ENCODE data around the gene TSC22D1.
"Not testable (repeated sequence)": the region's sequence is repeated elsewhere in the genome, so short reads cannot be mapped to it uniquely, and the experiment has no call there.

The TSC22D1 gene

GRCh38 chr13:44575741-44576350, at the start of gene TSC22D1:
TSC22D1 (minus strand) TSS chr13:44576330; CDS start chr13:44576074, 256 bp downstream.
- DNase-seq (ENCODE audit: low read depth in 2 of 2) = peak; percentile 40 to 50

DNA sequence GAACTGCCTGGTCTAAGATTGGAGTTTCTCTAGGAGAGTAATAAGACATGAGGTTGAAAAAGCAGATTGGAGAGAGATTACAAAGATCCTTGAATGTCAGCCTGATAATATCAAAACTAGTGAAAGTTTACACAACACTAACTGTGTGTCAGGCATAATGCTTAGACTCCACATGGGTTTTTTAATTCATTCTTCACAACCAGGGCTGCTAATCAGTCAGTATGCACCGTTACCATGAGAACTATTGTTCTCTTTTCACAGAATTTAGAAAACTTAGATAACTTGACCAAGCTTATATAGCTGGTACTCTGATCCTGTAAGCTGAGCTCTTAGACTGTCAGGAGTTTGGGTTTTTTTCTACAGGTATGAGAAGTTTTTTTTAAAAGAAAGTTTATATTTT, 46.6 kb upstream of the TSC22D1 start:
- DNase-seq (ENCODE audit: low read depth in 2 of 2) = no peak

DNA sequence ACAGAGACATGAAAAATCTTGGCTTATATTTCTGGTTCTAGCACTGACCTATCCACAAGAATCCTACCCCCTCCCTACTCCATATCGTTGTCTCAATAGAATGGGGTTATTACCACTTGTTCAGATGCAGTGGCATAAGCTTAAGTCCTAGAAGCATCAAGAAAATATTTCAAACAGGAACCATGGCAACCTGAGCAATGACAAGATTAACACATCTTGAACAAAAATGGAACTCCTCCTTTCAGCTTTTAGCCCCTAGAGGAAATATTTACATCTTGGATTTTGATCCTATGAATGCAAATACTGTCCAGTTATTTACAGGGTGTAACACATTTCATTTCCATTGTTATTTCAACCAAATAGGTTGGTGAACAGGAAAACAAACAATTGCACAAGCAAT, 46.1 kb upstream of the TSC22D1 start:
- DNase-seq (ENCODE audit: low read depth in 2 of 2) = no peak

- no peak for DNase-seq (ENCODE audit: low read depth in 2 of 2)
These were observed 43.9 kb upstream of the TSC22D1 start for GRCh38 chr13:44620057-44620456.

DNA sequence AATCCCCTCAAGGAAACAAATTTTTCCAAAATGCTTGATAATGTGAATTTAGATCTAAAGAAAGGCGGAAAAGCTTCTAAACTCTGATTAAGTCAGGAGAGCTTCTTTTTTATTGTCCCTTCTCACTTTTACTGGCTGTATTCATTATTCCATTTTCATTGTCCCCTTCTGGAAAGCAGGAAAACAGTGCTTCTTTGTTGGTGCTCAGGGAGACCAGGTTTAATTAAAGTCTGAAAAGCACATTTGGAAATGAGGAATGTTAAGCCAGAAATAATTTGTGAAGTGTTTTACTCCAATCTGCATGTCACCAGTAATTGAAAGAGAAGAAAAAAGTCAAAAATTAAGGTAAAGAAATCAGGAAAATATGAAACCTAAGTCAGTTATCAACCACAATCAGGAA, 43.5 kb upstream of the TSC22D1 start:
- no peak for DNase-seq (ENCODE audit: low read depth in 2 of 2)

DNA sequence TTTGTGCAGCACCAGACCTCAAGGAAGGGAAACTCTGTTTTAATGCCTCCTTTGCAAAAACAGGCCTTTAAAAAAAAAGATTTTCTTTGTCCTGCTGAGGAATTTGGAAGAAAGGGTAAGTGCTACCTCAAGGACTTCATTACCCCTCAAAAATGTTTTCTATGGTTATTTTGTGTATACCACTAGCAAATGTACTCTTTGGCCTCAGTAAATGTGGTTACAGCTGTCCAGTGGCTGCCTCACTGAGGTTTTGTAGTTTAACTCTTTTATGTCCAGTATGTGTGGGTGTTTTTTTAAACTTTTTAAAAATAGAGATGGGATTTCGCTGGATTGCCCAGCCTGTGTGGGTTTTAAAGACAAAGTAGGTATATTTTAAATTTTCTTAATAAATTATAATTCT, 42.2 kb upstream of the TSC22D1 start:
- no peak for DNase-seq (ENCODE audit: low read depth in 2 of 2)

DNA sequence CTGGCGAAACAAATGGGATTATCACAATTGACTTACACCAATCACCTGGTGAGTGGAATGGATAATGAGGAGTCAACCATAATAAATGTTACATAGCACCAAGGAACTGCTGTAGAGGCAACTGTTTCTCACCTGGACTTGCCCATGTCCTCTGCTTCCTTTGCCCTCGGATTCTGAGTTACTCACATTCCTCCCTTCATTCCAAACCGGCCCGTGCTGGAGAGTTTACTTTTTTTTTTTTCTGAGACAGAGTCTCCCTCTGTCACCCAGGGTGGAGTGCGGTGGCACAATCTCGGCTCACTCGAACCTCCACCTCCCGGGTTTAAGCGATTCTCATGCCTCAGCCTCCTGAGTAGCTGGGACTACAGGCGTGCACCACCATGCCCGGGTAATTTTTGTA, 41.5 kb upstream of the TSC22D1 start:
- no peak for DNase-seq (ENCODE audit: low read depth in 2 of 2)

DNA sequence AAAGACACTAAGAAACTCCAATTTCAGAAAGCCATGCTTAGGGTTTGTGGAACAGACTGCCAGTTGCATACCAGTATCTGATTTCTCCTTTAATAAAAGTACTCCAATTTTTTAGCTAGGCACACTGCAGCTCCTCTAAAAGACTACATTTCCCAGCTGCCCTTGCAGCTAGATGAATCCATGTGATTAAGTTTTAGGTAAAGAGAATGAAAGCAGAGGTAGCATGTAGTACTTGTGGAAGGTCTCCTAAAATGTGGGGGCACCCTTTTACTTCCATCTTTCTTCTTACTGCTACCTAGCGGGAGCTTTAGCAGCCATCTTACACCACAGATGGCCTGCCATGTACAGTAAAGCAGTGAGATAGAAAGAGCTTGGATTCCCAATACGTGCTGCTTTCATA, 33.0 kb upstream of the TSC22D1 start:
- DNase-seq (ENCODE audit: low read depth in 2 of 2) = no peak

GRCh38 chr13:44605721-44606120, 29.6 kb upstream of the TSC22D1 start:
- no peak for DNase-seq (ENCODE audit: low read depth in 2 of 2)

GRCh38 chr13:44605275-44605674, 29.1 kb upstream of the TSC22D1 start:
- no peak for DNase-seq (ENCODE audit: low read depth in 2 of 2)

DNA sequence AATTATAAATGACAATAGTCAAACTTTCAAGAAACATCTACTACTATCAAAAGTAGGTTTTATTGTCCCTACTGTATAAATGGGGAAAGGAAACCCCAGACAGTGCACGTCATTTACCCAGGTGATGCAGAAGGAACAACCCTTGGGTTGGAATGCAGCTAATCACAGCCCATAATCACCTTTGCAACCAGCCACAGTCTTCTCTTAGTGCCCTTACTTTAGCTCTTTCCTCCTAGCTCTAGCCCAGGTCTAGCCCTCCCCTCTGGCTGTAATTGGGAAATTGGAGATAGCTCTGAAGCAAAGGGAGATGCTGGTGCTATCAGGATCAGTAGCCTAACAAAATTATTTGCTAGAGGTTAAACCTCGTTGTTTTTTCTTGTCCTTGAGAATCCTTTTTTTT, 25.5 kb upstream of the TSC22D1 start:
- no peak for DNase-seq (ENCODE audit: low read depth in 2 of 2)

DNA sequence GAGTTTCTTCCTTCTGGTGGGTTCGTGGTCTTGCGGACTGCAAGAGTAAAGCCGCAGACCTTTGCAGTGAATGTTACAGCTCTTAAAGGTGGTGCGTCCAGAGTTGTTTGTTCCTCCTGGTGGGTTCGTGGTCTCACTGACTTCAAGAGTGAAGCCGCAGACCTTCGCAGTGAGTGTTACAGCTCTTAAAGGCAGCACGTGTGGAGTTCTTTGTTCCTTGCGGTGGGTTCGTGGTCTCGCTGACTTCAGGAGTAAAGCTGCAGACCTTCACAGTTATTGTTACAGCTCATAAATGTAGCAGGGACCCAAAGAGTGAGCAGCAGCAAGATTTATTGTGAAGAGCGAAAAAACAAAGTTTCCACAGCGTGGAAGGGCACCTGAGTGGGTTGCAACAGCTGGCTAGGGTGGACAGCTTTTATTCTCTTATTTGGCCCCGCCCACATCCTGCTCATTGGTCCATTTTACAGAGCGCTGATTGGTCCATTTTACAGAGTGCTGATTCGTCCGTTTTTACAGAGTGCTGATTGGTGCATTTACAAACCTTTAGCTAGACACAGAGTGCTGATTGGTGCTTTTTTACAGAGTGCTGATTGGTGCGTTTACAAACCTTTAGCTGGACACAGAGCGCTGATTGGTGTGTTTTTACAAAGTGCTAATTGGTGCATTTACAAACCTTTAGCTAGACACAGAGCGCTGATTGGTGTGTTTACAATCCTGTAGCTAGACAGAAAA, 17.9 kb upstream of the TSC22D1 start:
- not testable (repeated sequence) for DNase-seq (ENCODE audit: low read depth in 2 of 2)

DNA sequence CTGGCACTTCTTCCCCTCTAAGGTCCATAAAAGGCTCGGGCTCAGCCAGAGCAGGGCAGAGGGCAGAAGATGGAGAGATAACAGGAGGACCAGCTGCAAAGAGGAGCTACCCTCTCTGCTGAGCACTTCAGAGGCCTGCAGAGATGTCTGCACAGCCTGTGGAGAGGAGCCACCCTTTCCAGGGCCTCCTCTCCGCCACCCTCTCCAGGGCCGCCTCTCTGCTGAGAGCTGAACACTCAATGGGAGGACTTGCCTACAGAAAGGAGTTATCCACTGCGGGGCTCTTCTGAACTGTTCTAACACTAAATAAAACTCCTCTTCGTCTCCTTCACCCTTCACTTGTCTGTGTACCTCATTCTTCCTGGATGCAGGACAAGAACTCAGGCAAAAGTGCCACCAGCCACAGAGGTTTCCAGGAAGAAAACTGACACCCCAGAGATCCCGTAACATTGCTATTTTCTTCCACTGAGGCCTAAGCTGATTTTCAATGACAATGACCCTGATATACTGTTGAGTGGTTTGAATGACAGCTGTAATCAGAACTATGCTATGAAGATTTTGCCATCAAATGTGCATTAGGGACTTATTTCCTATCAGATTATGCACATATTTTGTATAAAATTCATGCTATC, 16.2 kb upstream of the TSC22D1 start:
- DNase-seq (ENCODE audit: low read depth in 2 of 2) = no peak

DNA sequence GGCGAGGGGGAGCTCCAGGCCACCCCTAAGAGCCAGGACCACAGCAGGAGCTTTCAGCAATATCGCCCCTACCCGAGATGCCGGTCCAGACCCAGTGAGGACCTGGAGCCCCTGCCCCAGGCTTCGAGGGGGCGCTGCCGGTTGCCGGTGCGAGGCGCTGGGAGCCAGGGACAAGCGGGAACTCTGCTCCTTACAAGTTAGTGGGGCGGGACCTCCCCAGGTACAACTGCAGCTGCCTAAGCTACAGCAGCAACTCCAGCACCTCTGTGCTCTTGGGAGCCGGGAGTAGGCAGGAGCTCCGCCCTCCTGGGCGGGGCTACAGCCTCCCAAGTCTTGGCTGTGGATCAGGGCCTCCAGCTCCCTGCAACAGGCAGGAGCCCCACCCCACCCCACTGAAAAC, 15.2 kb upstream of the TSC22D1 start:
- no peak for DNase-seq (ENCODE audit: low read depth in 2 of 2)

- no peak for DNase-seq (ENCODE audit: low read depth in 2 of 2)
These were observed 7.0 kb upstream of the TSC22D1 start for GRCh38 chr13:44583137-44583536.

DNA sequence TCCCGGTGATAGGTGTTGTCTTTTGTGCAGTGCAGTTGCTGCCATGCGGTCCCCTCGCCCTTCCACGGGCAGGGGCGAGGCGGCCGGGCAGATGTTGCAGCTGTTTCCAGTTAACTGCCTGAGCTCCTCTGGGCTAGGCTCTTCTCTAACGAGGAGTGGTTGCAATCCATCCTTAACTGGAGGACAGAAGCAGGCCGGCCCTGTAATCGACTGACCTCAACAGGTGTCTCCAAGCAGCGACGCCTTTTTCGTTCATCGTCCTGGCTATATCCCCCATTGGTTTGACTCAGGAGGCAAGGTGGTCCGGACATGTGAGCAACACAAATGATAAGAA, 1.9 kb upstream of the TSC22D1 start:
- no peak for DNase-seq (ENCODE audit: low read depth in 2 of 2)

DNA sequence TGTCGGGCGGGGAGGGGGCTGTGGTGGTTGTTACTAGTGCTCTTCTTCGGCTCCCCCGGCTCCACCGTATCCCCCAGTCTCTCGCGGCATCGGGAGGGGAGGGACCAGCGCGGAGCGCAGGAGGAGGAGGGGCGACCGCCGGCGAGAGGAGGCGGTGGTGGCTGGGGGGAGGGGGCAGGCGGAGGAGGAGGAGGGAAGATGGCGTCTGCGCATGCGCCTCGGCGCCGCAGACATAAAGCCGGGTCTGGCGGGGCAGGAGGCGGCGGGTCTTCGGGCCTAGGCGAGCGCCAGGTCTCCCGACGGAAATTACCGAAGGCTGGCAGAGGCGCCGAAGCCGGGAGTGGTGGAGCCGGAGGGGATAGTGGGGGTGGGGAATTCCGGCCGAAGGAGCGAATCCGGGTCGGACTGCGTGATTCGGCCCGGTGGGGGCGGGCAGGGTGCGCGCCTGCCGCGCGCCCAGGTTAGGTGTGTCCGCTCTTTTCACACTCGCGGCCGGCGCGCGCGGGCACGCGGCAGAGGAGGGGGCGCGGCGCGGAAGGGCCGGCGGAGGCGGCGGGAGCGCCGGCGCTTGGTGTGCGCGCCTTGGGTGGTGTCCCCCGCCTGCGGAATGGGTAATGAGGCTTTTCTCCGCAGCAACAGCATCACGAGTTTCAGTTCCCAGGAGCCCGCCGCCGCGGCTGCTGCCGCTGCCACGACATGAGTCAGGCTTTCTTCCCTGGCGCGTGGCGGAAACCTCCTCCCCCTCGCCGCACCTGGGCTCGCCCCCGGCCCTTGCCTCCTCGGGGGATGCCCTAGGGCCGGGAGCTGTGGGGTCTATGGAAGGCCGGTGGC, 1.3 kb upstream of the TSC22D1 start:
- peak; percentile 91 to 92 for DNase-seq (ENCODE audit: low read depth in 2 of 2)

DNA sequence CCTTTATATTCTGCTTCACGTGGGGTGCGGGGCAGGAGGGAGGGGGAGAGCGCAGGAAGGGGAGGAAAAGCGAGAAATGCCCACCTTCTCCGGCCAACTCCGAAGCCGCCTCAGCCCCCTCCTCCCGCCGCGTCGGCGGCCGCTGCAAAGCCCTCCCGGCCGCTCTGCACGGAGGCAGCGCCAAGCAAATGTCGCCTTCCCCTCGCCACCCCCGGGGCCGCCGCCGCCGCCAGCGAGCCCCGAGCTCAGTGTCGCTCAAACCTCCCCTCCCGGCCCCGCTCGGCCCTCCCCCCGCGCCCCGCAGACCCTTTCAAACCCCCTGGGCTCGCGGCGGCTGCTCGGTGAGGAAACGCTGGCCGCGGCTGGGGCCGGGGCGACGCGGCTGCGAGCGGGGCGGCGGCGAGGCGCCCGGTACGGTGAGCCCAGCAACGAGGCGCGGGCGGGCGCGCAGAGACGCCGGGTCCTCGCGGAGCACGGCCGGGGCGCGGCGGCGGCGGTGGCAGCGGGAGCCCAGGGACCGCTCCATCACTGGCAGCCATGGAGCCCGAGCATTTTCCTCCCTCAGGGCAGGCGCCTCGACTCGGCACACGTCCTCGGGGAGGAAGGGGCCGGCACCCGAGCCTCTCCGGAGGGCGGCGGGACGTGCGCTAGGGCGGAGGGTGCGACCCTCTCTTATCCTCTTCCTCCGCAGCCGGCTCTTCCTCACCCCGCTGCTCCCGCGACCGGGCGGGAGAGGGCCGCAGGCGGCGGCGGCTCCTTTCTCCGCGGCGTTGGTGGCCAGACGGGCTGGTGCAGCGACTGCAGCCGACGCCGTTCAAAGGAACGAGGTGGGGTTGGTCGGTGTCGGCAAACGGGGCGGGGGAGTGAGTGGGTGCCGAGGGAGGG, 463 bp upstream of the TSC22D1 start:
- DNase-seq (ENCODE audit: low read depth in 2 of 2) = peak; percentile 13 to 18

- DNase-seq (ENCODE audit: low read depth in 2 of 2) = no peak
These were observed 1.1 kb downstream of the TSC22D1 start for GRCh38 chr13:44575035-44575434.

GRCh38 chr13:44574466-44574855, 1.7 kb downstream of the TSC22D1 start:
- no peak for DNase-seq (ENCODE audit: low read depth in 2 of 2)

GRCh38 chr13:44573790-44574465, 2.2 kb downstream of the TSC22D1 start:
- no peak for DNase-seq (ENCODE audit: low read depth in 2 of 2)
